ENCODE results near the gene ZNF385D.

The ZNF385D gene

GRCh38 chr3:21426920-21427319 lies 324.1 kb downstream of the ZNF385D start:
- Histone ChIP-seq H3K9me3 (ENCODE audit: control insufficient read depth, insufficient read depth, low read length) (no peaks in the 10 kb centered on the region), H3K36me3 (ENCODE audit: insufficient read depth, low read length) (no peaks in the 10 kb centered on the region), H3K4me1 (ENCODE audit: insufficient read depth, low read length) (no peaks in the 10 kb centered on the region), H3K9ac (ENCODE audit: low read depth, low read length) (no peak overlapping the region)

- no peaks in the 10 kb centered on the region for H3K4me1 ChIP-seq (ENCODE audit: insufficient read depth, low read length)
- H3K9ac ChIP-seq (ENCODE audit: low read depth, low read length): no peak overlapping the region
- no peaks in the 10 kb centered on the region for H3K36me3 ChIP-seq (ENCODE audit: insufficient read depth, low read length)
- no peaks in the 10 kb centered on the region for H3K9me3 ChIP-seq (ENCODE audit: control insufficient read depth, insufficient read depth, low read length)
These were observed 325.3 kb downstream of the ZNF385D start for GRCh38 chr3:21425715-21426114.

- H3K4me1 ChIP-seq (ENCODE audit: insufficient read depth, low read length): no peaks in the 10 kb centered on the region
- no peaks in the 10 kb centered on the region for H3K36me3 ChIP-seq (ENCODE audit: insufficient read depth, low read length)
- no peak overlapping the region for H3K9ac ChIP-seq (ENCODE audit: low read depth, low read length)
- no peaks in the 10 kb centered on the region for H3K9me3 ChIP-seq (ENCODE audit: control insufficient read depth, insufficient read depth, low read length)
These were observed 329.9 kb downstream of the ZNF385D start for GRCh38 chr3:21421096-21421495.

- no peaks in the 10 kb centered on the region for H3K4me1 ChIP-seq (ENCODE audit: insufficient read depth, low read length)
These were observed 333.0 kb downstream of the ZNF385D start for GRCh38 chr3:21417991-21418390.

GRCh38 chr3:21414506-21414905 lies 336.5 kb downstream of the ZNF385D start:
- H3K36me3 ChIP-seq (ENCODE audit: insufficient read depth, low read length): no peaks in the 10 kb centered on the region

More at GRCh38 chr3:21417991-21418390, 333.0 kb downstream of the ZNF385D start:
- Histone ChIP-seq H3K9me3 (ENCODE audit: control insufficient read depth, insufficient read depth, low read length) (no peaks in the 10 kb centered on the region), H3K9ac (ENCODE audit: low read depth, low read length) (no peak overlapping the region), H3K36me3 (ENCODE audit: insufficient read depth, low read length) (no peaks in the 10 kb centered on the region)

GRCh38 chr3:21411058-21411457 lies 340.0 kb downstream of the ZNF385D start:
- no peaks in the 10 kb centered on the region for H3K4me1 ChIP-seq (ENCODE audit: insufficient read depth, low read length)
- no peaks in the 10 kb centered on the region for H3K36me3 ChIP-seq (ENCODE audit: insufficient read depth, low read length)
- H3K9me3 ChIP-seq (ENCODE audit: control insufficient read depth, insufficient read depth, low read length): no peaks in the 10 kb centered on the region
- no peak overlapping the region for H3K9ac ChIP-seq (ENCODE audit: low read depth, low read length)

More at GRCh38 chr3:21414506-21414905, 336.5 kb downstream of the ZNF385D start:
- no peak overlapping the region for H3K9ac ChIP-seq (ENCODE audit: low read depth, low read length)
- no peaks in the 10 kb centered on the region for H3K9me3 ChIP-seq (ENCODE audit: control insufficient read depth, insufficient read depth, low read length)
- no peaks in the 10 kb centered on the region for H3K4me1 ChIP-seq (ENCODE audit: insufficient read depth, low read length)

- Histone ChIP-seq H3K36me3 (ENCODE audit: insufficient read depth, low read length) (no peaks in the 10 kb centered on the region), H3K9ac (ENCODE audit: low read depth, low read length) (no peak overlapping the region), H3K4me1 (ENCODE audit: insufficient read depth, low read length) (no peaks in the 10 kb centered on the region), H3K9me3 (ENCODE audit: control insufficient read depth, insufficient read depth, low read length) (no peaks in the 10 kb centered on the region)
These were observed 341.6 kb downstream of the ZNF385D start for GRCh38 chr3:21409401-21409800.

GRCh38 chr3:21407743-21408142 lies 343.3 kb downstream of the ZNF385D start:
- H3K9me3 ChIP-seq (ENCODE audit: control insufficient read depth, insufficient read depth, low read length): no peaks in the 10 kb centered on the region
- no peak overlapping the region for H3K9ac ChIP-seq (ENCODE audit: low read depth, low read length)
- no peaks in the 10 kb centered on the region for H3K4me1 ChIP-seq (ENCODE audit: insufficient read depth, low read length)
- H3K36me3 ChIP-seq (ENCODE audit: insufficient read depth, low read length): no peaks in the 10 kb centered on the region

- H3K4me1 ChIP-seq (ENCODE audit: insufficient read depth, low read length): no peaks in the 10 kb centered on the region
- H3K9ac ChIP-seq (ENCODE audit: low read depth, low read length): no peak overlapping the region
- no peaks in the 10 kb centered on the region for H3K9me3 ChIP-seq (ENCODE audit: control insufficient read depth, insufficient read depth, low read length)
- no peaks in the 10 kb centered on the region for H3K36me3 ChIP-seq (ENCODE audit: insufficient read depth, low read length)
These were observed 345.0 kb downstream of the ZNF385D start for GRCh38 chr3:21405671-21406667.

- no peaks in the 10 kb centered on the region for H3K4me1 ChIP-seq (ENCODE audit: insufficient read depth, low read length)
- H3K36me3 ChIP-seq (ENCODE audit: insufficient read depth, low read length): no peaks in the 10 kb centered on the region
- H3K9ac ChIP-seq (ENCODE audit: low read depth, low read length): no peak overlapping the region
- no peaks in the 10 kb centered on the region for H3K9me3 ChIP-seq (ENCODE audit: control insufficient read depth, insufficient read depth, low read length)
These were observed 352.5 kb downstream of the ZNF385D start for GRCh38 chr3:21398461-21398860.

GRCh38 chr3:21393683-21394311 lies 357.2 kb downstream of the ZNF385D start:
- H3K9me3 ChIP-seq (ENCODE audit: control insufficient read depth, insufficient read depth, low read length): no peaks in the 10 kb centered on the region
- H3K9ac ChIP-seq (ENCODE audit: low read depth, low read length): no peak overlapping the region
- H3K36me3 ChIP-seq (ENCODE audit: insufficient read depth, low read length): no peaks in the 10 kb centered on the region
- H3K4me1 ChIP-seq (ENCODE audit: insufficient read depth, low read length): no peaks in the 10 kb centered on the region

- Histone ChIP-seq H3K9me3 (ENCODE audit: control insufficient read depth, insufficient read depth, low read length) (no peaks in the 10 kb centered on the region), H3K36me3 (ENCODE audit: insufficient read depth, low read length) (no peaks in the 10 kb centered on the region), H3K4me1 (ENCODE audit: insufficient read depth, low read length) (no peaks in the 10 kb centered on the region), H3K9ac (ENCODE audit: low read depth, low read length) (no peak overlapping the region)
These were observed 358.5 kb downstream of the ZNF385D start for GRCh38 chr3:21392526-21392925.

GRCh38 chr3:21390856-21391255 lies 360.2 kb downstream of the ZNF385D start:
- Histone ChIP-seq H3K36me3 (ENCODE audit: insufficient read depth, low read length) (no peaks in the 10 kb centered on the region), H3K9me3 (ENCODE audit: control insufficient read depth, insufficient read depth, low read length) (no peaks in the 10 kb centered on the region), H3K4me1 (ENCODE audit: insufficient read depth, low read length) (no peaks in the 10 kb centered on the region), H3K9ac (ENCODE audit: low read depth, low read length) (no peak overlapping the region)

GRCh38 chr3:21390136-21390535 lies 360.9 kb downstream of the ZNF385D start:
- Histone ChIP-seq H3K36me3 (ENCODE audit: insufficient read depth, low read length) (no peaks in the 10 kb centered on the region), H3K9ac (ENCODE audit: low read depth, low read length) (no peak overlapping the region), H3K9me3 (ENCODE audit: control insufficient read depth, insufficient read depth, low read length) (no peaks in the 10 kb centered on the region), H3K4me1 (ENCODE audit: insufficient read depth, low read length) (no peaks in the 10 kb centered on the region; the same call in 1 of the 2 replicates)

Data from ES-I3 (cell line).